NCI-H748 treated with DMSO at 0.1 percent for 48 hours (cell line): ENCODE measurements around the gene LRP11.
"Not testable (repeated sequence)": the region's sequence is repeated elsewhere in the genome, so short reads cannot be mapped to it uniquely, and the experiment has no call there.

Source experiments
- DNase-seq: peaks from one replicate; lab custom pipeline; 2025; lab: John Stamatoyannopoulos, UW

The LRP11 gene

GRCh38 chr6:149848343-149848742 is 15.8 kb downstream of the LRP11 start:
- DNase-seq: not testable (repeated sequence)

- DNase-seq: no peak
Measured at GRCh38 chr6:149847939-149848267, 16.3 kb downstream of the LRP11 start.

GRCh38 chr6:149846321-149846720 is 17.8 kb downstream of the LRP11 start:
- DNase-seq: no peak

GRCh38 chr6:149845549-149845948 is 18.6 kb downstream of the LRP11 start:
- no peak for DNase-seq

GRCh38 chr6:149844480-149844879 is 19.7 kb downstream of the LRP11 start:
- DNase-seq: no peak

GRCh38 chr6:149844036-149844435 is 20.1 kb downstream of the LRP11 start:
- DNase-seq: not testable (repeated sequence)

- no peak for DNase-seq
Measured at GRCh38 chr6:149843051-149843633, 21.0 kb downstream of the LRP11 start.

GRCh38 chr6:149842331-149842730 is 21.8 kb downstream of the LRP11 start:
- DNase-seq: peak; percentile 41

- DNase-seq: peak; percentile 78
Measured at GRCh38 chr6:149840345-149841075, 23.6 kb downstream of the LRP11 start.

GRCh38 chr6:149834513-149835481 is 29.4 kb downstream of the LRP11 start:
- DNase-seq: peak; percentile 16

GRCh38 chr6:149833651-149834050 is 30.5 kb downstream of the LRP11 start:
- no peak for DNase-seq

GRCh38 chr6:149831308-149831820 is 32.8 kb downstream of the LRP11 start:
- no peak for DNase-seq

- DNase-seq: no peak
Measured at GRCh38 chr6:149830731-149831307, 33.3 kb downstream of the LRP11 start.

GRCh38 chr6:149825292-149825691 is 38.9 kb downstream of the LRP11 start:
- no peak for DNase-seq

GRCh38 chr6:149823013-149823412 is 41.1 kb downstream of the LRP11 start:
- DNase-seq: no peak

GRCh38 chr6:149821492-149821891 is 42.7 kb downstream of the LRP11 start:
- DNase-seq: no peak

GRCh38 chr6:149820506-149820905 is 43.7 kb downstream of the LRP11 start:
- DNase-seq: no peak

GRCh38 chr6:149815788-149816187 is 48.4 kb downstream of the LRP11 start:
- DNase-seq: no peak

- DNase-seq: no peak
Measured at GRCh38 chr6:149813351-149813750, 50.8 kb downstream of the LRP11 start.

- no peak for DNase-seq
Measured at GRCh38 chr6:149809798-149810197, 54.4 kb downstream of the LRP11 start.

GRCh38 chr6:149806127-149806526 is 58.0 kb downstream of the LRP11 start:
- DNase-seq: no peak

- DNase-seq: no peak
Measured at GRCh38 chr6:149783551-149783950, 80.6 kb downstream of the LRP11 start.
